Karpas-422 (cell line): ENCODE data around the gene GRHPR. TPM values are rescaled to one million over a fixed set of nuclear protein-coding genes. Genes with fewer than 3 reads are reported as not detected.
A peak's percentile ranks its signal among the peaks of the same experiment; 100 is the strongest.
"Not testable (repeated sequence)": the region's sequence is repeated elsewhere in the genome, so short reads cannot be mapped to it uniquely, and the experiment has no call there.

Experiments used
- DNase-seq: peaks from one replicate; pipeline ENCODE4 v3.0.0-alpha.2; 2015
- H2AFZ ChIP-seq: fragments of 200-600 bp; sonication (generic); 2 replicates; pipeline ENCODE4 v1.6.1; 2014; ENCODE audit warnings: antibody characterized with exemption, low read length, mixed read lengths
- H3K27ac ChIP-seq: fragments of 200-600 bp; sonication (generic); 2 replicates; pipeline ENCODE4 v1.5.1; 2014; ENCODE audit warnings: mild to moderate bottlenecking, low read length, moderate library complexity
- H3K27me3 ChIP-seq: fragments of 200-600 bp; sonication (generic); 2 replicates; pipeline ENCODE4 v1.6.1; 2014; ENCODE audit warnings: low read length, mixed read lengths
- H3K36me3 ChIP-seq: fragments of 200-600 bp; sonication (generic); 2 replicates; pipeline ENCODE4 v1.6.1; 2014; ENCODE audit warnings: low read length, mixed read lengths; ENCODE audit not compliant: insufficient read depth
- H3K4me1 ChIP-seq: fragments of 200-600 bp; sonication (generic); 2 replicates; pipeline ENCODE4 v1.6.1; 2014; ENCODE audit warnings: mild to moderate bottlenecking, low read length, mixed read lengths
- H3K4me2 ChIP-seq: fragments of 200-600 bp; sonication (generic); 2 replicates; pipeline ENCODE4 v1.6.1; 2014; ENCODE audit warnings: low read length, low read depth, mild to moderate bottlenecking; ENCODE audit not compliant: poor library complexity, severe bottlenecking
- H3K4me3 ChIP-seq: fragments of 200-600 bp; sonication (generic); 2 replicates; pipeline ENCODE4 v1.5.1; 2014; ENCODE audit warnings: mild to moderate bottlenecking, antibody characterized with exemption, low read length, mixed read lengths
- H3K79me2 ChIP-seq: fragments of 200-600 bp; sonication (generic); 2 replicates; pipeline ENCODE4 v1.6.1; 2014; ENCODE audit warnings: mild to moderate bottlenecking, low read length, mixed read lengths
- H3K9ac ChIP-seq: fragments of 200-600 bp; sonication (generic); 2 replicates; pipeline ENCODE4 v1.6.0; 2014; ENCODE audit warnings: low read length
- H3K9me2 ChIP-seq: fragments of 200-600 bp; sonication (generic), shearing (Covaris generic); replicated peaks from 2 replicates; pipeline ENCODE4 v1.6.0; 2014; ENCODE audit warnings: mild to moderate bottlenecking, low read length, moderate library complexity; ENCODE audit not compliant: insufficient read depth
- H3K9me3 ChIP-seq: fragments of 300-700, 200-600 bp; sonication (generic); 2 replicates; pipeline ENCODE4 v1.6.1; 2014; ENCODE audit warnings: low read length, mixed read lengths
- H4K20me1 ChIP-seq: fragments of 200-600 bp; sonication (generic); 2 replicates; pipeline ENCODE4 v1.6.1; 2014; ENCODE audit warnings: mild to moderate bottlenecking, antibody characterized with exemption, low read length, low read depth; ENCODE audit not compliant: insufficient read depth
- total RNA-seq: library from RNA; depleted of rRNA; stranded (reverse); fragments of >200 nt; shearing (Covaris generic); gene quantifications from 2 replicates; pipeline ENCODE4 v1.2.3, GENCODE V29; 2014; ENCODE audit warnings: low replicate concordance

The GRHPR gene
- total RNA-seq, 1 experiment from 2014 or later: 234 TPM

DNA sequence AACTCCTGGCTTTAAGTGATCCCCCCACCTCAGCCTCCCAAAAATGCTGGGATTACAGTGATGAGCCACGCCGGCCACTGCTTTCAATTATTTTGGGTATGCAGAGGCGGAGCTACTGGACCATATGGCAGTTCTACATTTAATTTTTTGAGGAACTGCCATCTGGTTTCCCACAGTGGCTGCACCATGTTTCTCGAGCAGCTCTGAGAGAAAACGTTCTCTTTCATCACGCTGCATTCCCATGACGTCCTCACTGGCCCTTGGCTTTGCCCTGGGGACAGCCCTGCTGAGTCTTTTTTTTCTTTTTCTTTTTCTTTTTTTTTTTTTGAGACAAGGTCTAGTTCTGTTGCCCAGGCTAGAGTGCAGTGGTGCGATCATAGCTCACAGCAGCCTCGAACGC is 35.5 kb upstream of the GRHPR start:
- no peak overlapping the region for H2AFZ ChIP-seq
- peaks cover 3% of the 10 kb centered on the region; the same call in 1 of the 2 replicates for H3K36me3 ChIP-seq
- no peak overlapping the region for H3K4me2 ChIP-seq
- no peaks in the 10 kb centered on the region for H3K79me2 ChIP-seq
- peaks cover 69% of the 10 kb centered on the region for H3K4me1 ChIP-seq
- H3K27me3 ChIP-seq: no peaks in the 10 kb centered on the region
- no peak overlapping the region for H3K4me3 ChIP-seq
- DNase-seq: peak; percentile 72
- no peaks in the 10 kb centered on the region for H4K20me1 ChIP-seq
- H3K27ac ChIP-seq: 0 out of 2 replicates have a peak overlapping the region, but pooled peaks have one; percentile 16
- no peak overlapping the region for H3K9ac ChIP-seq
- H3K9me3 ChIP-seq: peaks cover 2% of the 10 kb centered on the region; the same call in 1 of the 2 replicates
- H3K9me2 ChIP-seq: no peaks in the 10 kb centered on the region

DNA sequence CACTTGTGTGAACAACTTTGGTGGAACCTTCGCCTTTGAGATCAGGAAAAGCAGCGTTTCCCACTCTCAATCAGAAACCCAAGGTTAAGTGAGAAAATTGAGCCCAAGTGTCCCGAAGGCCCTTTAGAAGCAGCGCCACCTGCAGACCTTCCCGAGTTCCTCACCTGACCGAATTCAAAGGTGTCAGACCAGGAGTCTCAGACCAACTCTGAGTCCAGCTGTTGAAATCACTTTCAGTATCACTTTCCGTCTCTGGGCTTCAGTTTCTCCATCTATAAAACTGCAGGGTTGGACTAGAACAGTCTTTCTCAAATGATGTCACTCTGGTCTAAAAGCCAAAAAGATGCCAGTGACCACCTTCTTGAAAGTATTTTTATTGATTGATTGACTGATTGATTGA is 31.7 kb upstream of the GRHPR start:
- Histone ChIP-seq H3K9me3 (no peaks in the 10 kb centered on the region), H3K36me3 (no peaks in the 10 kb centered on the region), H3K9me2 (no peaks in the 10 kb centered on the region), H3K9ac (peak overlapping the region; percentile 25), H3K27me3 (no peaks in the 10 kb centered on the region), H4K20me1 (no peaks in the 10 kb centered on the region), H3K4me3 (no peak overlapping the region; the same call in 1 of the 2 replicates), H3K4me2 (peak overlapping the region; percentile 54), H2AFZ (no peak overlapping the region), H3K4me1 (peaks cover 50% of the 10 kb centered on the region), H3K27ac (peak overlapping the region; percentile 67), H3K79me2 (no peaks in the 10 kb centered on the region)
- peak; percentile 86 for DNase-seq

DNA sequence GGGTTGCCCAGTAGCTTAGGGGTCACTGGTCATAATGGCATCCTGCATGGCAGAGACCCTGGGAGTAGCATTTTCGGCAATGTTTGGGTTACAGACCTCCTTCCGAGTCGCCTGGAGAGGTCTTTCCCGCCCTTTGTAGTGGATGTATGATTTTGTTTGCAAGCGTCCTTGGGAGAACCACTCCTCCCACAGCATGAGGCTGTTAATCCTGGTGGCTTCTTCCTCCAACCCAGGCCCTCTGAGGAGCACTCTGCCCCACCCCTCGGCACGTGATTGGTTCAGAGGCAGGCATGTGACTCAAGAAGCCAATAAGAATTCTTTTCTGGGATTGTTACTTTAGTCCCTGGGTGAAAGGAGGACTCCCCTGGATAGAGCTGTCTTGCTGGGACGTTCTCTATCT is 30.2 kb upstream of the GRHPR start:
- Histone ChIP-seq H3K36me3 (no peaks in the 10 kb centered on the region), H3K9ac (no peak overlapping the region), H3K9me3 (no peaks in the 10 kb centered on the region), H3K9me2 (no peaks in the 10 kb centered on the region), H2AFZ (no peak overlapping the region), H3K4me2 (no peak overlapping the region), H3K4me1 (peaks cover 40% of the 10 kb centered on the region), H3K27ac (no peak overlapping the region), H3K79me2 (no peaks in the 10 kb centered on the region), H3K4me3 (no peak overlapping the region), H4K20me1 (no peaks in the 10 kb centered on the region), H3K27me3 (no peaks in the 10 kb centered on the region)
- DNase-seq: peak; percentile 65

DNA sequence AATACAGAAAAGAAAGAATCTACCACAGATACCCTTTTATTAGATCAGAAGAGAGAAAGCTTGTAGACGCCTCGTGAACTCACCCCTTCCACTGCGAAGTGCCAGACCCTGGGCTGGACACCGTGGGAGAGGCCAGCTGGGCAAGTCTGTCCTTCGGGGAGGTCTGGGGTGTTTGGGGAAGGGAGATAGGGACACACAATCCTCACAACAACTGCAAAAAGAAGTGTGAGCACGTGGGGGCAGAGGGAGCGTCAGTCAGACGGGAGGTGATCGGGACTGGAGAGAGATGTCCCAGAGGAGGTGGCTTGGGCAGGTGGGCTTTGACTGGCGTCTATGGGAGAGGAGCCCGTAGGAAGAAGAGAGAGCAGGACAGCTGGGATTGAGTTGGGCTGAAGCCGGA is 27.3 kb upstream of the GRHPR start:
- Histone ChIP-seq H3K9me2 (no peaks in the 10 kb centered on the region), H4K20me1 (no peaks in the 10 kb centered on the region), H3K4me2 (no peak overlapping the region), H2AFZ (no peak overlapping the region), H3K9me3 (no peaks in the 10 kb centered on the region), H3K27me3 (no peaks in the 10 kb centered on the region), H3K36me3 (no peaks in the 10 kb centered on the region), H3K79me2 (no peaks in the 10 kb centered on the region), H3K4me1 (peaks cover 56% of the 10 kb centered on the region), H3K9ac (no peak overlapping the region), H3K4me3 (no peak overlapping the region), H3K27ac (no peak overlapping the region)
- no peak for DNase-seq

DNA sequence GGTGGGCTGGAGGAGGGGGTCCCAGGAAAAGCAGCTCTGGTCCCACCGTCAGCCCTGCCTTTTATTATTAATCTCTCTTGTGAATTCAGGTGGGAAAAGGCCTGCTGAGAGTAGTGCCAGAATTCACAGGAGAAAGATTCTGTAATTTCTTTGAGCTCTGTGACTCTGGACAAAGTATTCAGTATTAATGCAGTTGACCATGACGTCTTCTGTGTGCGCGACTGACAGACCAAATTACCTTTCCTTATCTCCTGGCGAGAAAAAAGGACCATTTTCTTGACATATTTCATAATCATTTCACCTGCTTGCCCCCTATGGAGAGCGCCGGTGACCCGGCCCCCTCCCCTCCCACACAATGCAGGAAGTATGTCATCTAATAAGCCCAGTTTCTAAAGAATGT is 26.8 kb upstream of the GRHPR start:
- Histone ChIP-seq H3K4me2 (no peak overlapping the region), H3K4me1 (peaks cover 56% of the 10 kb centered on the region), H3K36me3 (no peaks in the 10 kb centered on the region), H2AFZ (no peak overlapping the region), H3K9me3 (no peaks in the 10 kb centered on the region), H3K9ac (no peak overlapping the region), H3K4me3 (no peak overlapping the region), H3K79me2 (no peaks in the 10 kb centered on the region), H4K20me1 (no peaks in the 10 kb centered on the region), H3K27me3 (no peaks in the 10 kb centered on the region), H3K27ac (no peak overlapping the region), H3K9me2 (no peaks in the 10 kb centered on the region)
- no peak for DNase-seq

DNA sequence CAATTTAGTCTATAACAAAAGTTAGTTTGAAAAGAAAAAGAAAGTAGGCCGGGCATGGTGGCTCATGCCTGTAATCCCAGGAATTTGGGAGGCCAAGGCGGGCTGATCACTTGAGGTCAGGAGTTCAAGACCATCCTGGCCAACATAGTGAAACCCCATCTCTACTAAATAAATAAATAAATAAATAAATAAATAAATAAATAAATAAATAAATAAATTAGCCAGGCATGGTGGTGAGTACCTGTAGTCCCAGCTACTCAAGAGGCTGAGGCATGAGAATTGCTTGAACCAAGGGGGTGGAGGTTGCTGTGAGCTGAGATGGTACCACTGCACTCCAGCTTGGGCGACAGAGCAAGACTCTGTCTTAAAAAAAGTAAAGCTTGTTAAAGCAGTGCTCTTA is 24.5 kb upstream of the GRHPR start:
- H3K79me2 ChIP-seq, H4K20me1 ChIP-seq, H2AFZ ChIP-seq, H3K27me3 ChIP-seq, H3K9ac ChIP-seq, DNase-seq, H3K9me2 ChIP-seq, H3K4me2 ChIP-seq, H3K4me3 ChIP-seq, H3K9me3 ChIP-seq, H3K36me3 ChIP-seq: not testable (repeated sequence)
- H3K27ac ChIP-seq: peak overlapping the region; percentile 80
- H3K4me1 ChIP-seq: peaks cover 58% of the 10 kb centered on the region

DNA sequence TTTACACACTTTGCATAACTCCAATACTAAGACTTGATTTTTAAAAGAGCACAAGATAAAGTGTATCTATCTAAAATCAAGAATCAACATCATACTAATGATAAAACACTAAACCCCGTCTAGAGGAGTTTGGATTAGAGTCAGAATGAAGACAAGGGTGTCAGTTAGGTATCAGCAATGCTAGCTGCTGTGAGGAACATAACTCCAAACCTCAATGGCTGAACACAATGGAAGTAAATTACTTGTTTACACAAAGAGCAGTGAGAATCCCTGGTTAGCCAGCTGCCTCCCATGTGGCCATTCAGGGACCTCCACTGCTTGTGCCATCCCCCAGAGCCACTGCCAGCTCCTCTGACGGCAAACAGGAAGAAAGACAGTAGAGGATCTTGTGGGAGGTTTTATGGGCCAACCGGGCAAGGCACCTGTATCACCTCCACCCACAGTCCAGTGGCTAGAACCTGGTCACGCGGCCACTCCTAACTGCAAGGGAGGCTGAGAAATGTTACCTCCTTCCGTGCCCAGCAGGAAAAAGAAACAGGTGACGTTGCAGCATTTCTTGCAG is 24.0 kb upstream of the GRHPR start:
- H2AFZ ChIP-seq: peak overlapping the region; percentile 24; the same call in 1 of the 2 replicates

DNA sequence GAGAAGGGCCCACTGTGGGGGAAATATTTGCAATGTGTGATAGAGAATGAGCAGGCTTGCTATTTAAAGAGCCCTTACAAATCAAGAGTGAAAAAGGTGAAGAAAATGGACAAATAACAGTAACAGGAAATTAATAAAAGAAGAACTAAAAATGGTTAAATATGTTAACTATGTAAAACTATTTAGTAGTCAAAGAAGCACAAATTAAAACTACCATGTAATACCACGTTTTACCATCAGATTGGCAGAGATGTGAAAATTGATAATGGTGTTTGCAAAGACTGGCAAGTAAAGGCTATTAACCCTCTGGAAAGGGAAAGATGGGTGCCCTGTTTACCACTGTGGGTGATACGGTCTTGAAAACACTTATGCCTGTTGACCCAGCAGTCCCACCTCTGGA is 23.2 kb upstream of the GRHPR start:
- Histone ChIP-seq H3K9me2 (no peaks in the 10 kb centered on the region), H4K20me1 (no peaks in the 10 kb centered on the region), H3K27ac (peak overlapping the region; percentile 80), H3K4me3 (0 out of 2 replicates have a peak overlapping the region, but pooled peaks have one; percentile 18), H3K27me3 (no peaks in the 10 kb centered on the region), H3K79me2 (no peaks in the 10 kb centered on the region), H3K9ac (peak overlapping the region; percentile 20; the same call in 1 of the 2 replicates), H3K4me1 (peaks cover 66% of the 10 kb centered on the region), H2AFZ (0 out of 2 replicates have a peak overlapping the region, but pooled peaks have one; percentile 18), H3K9me3 (no peaks in the 10 kb centered on the region), H3K4me2 (peak overlapping the region; percentile 56), H3K36me3 (no peaks in the 10 kb centered on the region)
- peak; percentile 77 for DNase-seq

More for the DNA sequence above, 24.0 kb upstream of the GRHPR start:
- peak overlapping the region; percentile 56 for H3K4me2 ChIP-seq
- H3K9me3 ChIP-seq: no peaks in the 10 kb centered on the region
- H3K4me3 ChIP-seq: peak overlapping the region; percentile 18; the same call in 1 of the 2 replicates
- H3K4me1 ChIP-seq: peaks cover 62% of the 10 kb centered on the region
- H3K27ac ChIP-seq: peak overlapping the region; percentile 80
- no peaks in the 10 kb centered on the region for H3K27me3 ChIP-seq
- no peaks in the 10 kb centered on the region for H3K9me2 ChIP-seq
- no peaks in the 10 kb centered on the region for H4K20me1 ChIP-seq
- peak overlapping the region; percentile 20 for H3K9ac ChIP-seq
- H3K79me2 ChIP-seq: no peaks in the 10 kb centered on the region
- H3K36me3 ChIP-seq: no peaks in the 10 kb centered on the region
- DNase-seq: no peak
